AG10803 (cell line): ENCODE data around the gene NCS1.

ENCODE experiments used
- DNase-seq: peaks from one replicate; pipeline ENCODE4 v3.0.0; 2010; ENCODE audit warnings: low read depth
- H3K4me3 ChIP-seq: 2 replicates; pipeline ENCODE4 v1.5.1; 2011; ENCODE audit warnings: mild to moderate bottlenecking, low read length, control low read depth
- TF ChIP-seq, protein P1 (sequence below): conservative IDR thresholded peaks from 2 replicates; pipeline ENCODE4 v1.5.1; 2011; ENCODE audit warnings: mild to moderate bottlenecking, low read length, control low read depth, inconsistent platforms

Gene NCS1

DNA sequence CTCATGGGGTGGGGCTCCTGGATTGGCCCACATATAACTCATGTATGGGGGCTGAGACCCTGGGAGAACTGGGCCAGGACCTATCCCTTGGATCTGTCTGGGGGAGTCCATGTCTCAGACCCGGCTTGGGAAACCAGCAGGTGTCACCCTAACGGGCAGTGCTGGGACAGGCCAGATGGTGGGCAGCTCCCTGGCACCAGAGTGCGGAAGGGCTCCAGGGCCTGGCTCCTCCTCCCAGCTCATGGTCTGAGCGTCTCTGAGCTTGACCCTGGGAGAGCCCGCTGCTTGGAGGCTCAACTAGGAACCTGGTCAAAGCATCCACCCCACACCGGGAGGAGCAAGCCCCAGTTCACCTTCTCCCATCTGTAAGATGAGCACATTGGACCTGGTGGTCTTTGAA, 15.5 kb upstream of the NCS1 start:
- H3K4me3 ChIP-seq: no peak overlapping the region
- no peak for DNase-seq
- TF ChIP-seq, protein P1, sequence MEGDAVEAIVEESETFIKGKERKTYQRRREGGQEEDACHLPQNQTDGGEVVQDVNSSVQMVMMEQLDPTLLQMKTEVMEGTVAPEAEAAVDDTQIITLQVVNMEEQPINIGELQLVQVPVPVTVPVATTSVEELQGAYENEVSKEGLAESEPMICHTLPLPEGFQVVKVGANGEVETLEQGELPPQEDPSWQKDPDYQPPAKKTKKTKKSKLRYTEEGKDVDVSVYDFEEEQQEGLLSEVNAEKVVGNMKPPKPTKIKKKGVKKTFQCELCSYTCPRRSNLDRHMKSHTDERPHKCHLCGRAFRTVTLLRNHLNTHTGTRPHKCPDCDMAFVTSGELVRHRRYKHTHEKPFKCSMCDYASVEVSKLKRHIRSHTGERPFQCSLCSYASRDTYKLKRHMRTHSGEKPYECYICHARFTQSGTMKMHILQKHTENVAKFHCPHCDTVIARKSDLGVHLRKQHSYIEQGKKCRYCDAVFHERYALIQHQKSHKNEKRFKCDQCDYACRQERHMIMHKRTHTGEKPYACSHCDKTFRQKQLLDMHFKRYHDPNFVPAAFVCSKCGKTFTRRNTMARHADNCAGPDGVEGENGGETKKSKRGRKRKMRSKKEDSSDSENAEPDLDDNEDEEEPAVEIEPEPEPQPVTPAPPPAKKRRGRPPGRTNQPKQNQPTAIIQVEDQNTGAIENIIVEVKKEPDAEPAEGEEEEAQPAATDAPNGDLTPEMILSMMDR: peak; percentile 35

- TF ChIP-seq, protein P1: no peak
- no peak for DNase-seq
- H3K4me3 ChIP-seq: no peak overlapping the region
Measured at GRCh38 chr9:130157079-130157478, 15.1 kb upstream of the NCS1 start.

DNA sequence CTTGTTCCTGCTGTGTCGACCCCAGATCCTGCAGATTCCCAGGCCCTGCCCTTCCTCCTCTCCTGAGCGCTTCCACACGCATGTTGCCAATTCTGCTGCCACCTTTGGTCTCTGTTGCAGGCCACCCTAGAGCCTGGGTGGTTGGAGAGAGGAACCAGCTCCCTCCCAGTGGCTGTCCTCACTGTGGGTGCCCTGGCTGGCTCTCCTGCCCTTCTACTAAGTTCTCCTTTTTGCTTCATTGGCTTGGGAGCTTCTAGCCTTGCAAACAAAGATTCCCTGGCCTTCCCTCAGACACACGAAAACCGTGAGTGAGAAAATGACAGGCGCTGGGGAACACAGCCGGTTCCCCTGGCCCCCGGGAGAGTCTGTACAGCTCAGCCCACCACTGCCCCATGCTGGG, 14.2 kb upstream of the NCS1 start:
- DNase-seq: no peak
- TF ChIP-seq, protein P1: no peak

GRCh38 chr9:130159057-130159456, 13.1 kb upstream of the NCS1 start:
- TF ChIP-seq, protein P1: no peak
- no peak overlapping the region for H3K4me3 ChIP-seq
- DNase-seq: no peak

More for the DNA sequence above, 14.2 kb upstream of the NCS1 start:
- H3K4me3 ChIP-seq: no peak overlapping the region

- no peak for DNase-seq
- no peak overlapping the region for H3K4me3 ChIP-seq
- TF ChIP-seq, protein P1: no peak
Measured at GRCh38 chr9:130159915-130160670, 12.1 kb upstream of the NCS1 start.

DNA sequence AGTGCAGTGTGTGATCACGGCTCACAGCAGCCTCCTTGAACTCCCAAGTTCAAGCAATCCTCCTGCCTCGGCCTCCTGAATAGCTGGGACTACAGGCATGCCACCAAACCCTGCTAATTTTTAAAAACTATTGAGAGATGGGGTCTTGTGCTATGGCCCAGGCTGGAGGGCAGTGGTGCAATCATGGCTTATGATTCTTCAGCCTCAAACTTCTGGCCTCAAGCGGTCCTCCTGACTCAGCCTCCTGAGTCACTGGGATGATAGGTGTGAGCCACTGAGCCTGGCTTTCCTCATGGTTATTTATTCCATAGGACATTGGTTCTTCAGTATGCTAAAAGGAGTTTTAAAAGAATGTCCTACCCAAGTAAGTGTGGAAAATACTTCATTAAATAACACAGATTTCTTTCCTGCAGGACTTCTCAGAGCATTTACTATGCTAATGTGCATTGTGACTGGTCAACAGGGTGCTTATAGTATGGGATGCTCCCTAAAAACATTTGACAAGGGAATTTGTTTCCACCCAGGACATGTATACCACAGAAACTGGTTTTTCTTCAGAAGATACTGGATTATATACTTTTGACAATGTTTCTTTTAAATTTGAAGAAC, 11.2 kb upstream of the NCS1 start:
- H3K4me3 ChIP-seq: no peak overlapping the region
- TF ChIP-seq, protein P1: no peak
- DNase-seq: no peak

GRCh38 chr9:130165579-130165978, 6.6 kb upstream of the NCS1 start:
- TF ChIP-seq, protein P1: no peak
- no peak for DNase-seq
- H3K4me3 ChIP-seq: no peak overlapping the region
